HUDEP-2 (cell line): ENCODE measurements around the gene EDRF1.

Experiments
- DNase-seq, 76 experiments: peaks; one replicate each; lab custom pipeline; 2025; ENCODE audit not compliant: unreplicated experiment in 76 of 76; lab: John Stamatoyannopoulos, UW

EDRF1 gene

DNA sequence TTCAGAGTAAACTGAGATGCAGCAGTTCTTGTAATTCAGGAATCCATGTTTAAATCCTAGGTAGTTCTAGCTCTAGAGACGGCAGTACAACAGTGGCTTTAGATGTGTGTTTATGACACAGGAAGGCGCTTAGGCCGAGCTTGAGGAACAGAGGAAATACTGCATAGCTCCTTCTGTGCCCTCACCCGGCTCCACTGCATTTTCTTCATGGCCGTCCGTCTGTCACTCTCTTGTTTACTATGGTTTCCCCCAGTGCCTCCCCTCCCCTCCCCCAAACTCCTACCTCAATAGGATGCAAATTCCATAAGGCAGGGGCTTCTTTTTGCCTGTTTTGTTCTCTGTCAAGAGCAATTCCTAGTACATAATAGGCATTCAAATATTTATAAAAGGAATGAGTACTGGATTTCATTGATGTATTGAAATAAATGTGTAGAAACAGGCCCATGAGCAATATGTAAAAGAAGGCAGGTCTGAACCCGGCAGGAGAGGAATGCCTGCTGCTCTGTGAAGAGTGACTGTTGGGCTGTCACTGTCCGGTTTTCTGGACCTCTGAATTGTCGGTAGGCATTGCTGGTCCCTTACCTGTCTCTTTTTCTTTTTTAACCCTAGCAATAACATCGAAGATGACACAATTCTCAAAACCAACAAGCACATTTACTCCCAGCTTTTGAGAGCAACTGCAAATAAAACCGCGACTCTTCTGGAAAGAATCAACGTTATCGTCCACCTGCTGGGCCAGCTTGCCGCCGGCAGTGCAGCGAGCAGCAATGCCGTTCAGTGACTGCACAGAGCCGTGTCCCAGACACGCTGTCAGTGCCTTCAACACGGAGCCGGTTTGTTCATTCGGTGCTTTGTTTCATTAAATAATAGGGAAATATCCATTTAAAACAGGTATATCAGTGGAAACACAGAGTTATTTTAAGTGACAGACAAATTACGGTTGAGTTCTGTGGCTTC, 43.5 kb downstream of the EDRF1 start:
- no peak for DNase-seq

DNA sequence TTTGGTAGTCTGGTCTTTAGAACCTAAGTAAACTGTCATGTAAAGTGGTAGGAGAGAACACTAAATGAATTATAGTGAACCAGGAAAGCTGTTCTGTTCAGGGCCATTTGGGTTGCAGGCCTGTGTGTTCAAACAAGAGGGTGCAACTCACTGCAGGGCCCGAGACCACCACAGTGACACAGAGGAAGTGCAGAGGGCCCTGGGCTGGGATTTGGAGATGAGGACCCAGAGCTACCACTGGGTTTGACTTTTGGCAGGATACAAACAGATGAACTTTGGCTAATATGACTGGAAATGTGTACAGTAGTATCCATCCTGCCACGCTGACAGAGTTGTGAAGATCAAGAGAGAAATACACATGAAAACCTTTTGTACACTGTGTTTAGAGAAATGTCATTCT, 46.3 kb downstream of the EDRF1 start:
- no peak for DNase-seq

- DNase-seq = no peak
Measured at GRCh38 chr10:125766511-125766910, 47.0 kb downstream of the EDRF1 start.

GRCh38 chr10:125768219-125768855, 48.8 kb downstream of the EDRF1 start:
- DNase-seq = no peak

DNA sequence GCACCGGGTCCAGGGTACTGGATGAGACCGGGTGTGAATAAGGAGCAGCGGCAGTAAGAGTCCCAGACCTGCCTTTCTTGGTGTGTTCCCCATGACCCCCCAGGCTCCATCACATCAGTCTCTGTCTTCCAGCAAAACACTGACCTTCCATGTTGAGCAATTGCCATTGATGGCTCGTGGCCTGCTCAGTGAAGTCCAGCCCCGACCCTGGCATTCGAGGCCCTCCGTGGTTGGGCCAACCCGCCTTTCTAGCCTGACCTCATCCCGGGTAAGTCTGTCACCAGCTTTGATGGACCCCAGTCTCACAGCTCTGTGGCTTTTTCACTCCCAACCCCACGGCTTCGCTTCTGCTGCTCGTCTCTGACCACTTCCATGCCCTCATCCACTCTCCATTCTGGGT, 49.7 kb downstream of the EDRF1 start:
- DNase-seq = no peak

DNA sequence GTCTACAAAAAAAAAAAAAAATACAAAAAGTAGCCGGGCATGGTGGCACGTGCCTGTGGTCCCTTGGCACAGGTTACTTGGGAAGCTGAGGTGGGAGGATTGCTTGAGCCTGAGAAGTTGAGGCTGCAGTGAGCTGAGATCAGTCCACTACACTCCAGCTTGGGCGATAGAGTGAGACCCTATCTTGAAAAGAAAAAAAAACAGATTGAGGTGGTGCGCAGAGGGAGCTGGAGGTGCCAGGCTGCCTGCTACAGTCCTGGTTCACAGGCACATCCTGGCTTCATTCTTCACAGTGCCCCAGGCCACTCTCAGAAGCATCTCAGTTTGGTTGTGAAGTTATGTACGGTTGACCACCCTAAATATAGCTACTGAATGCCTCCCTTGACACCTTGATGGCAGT, 51.3 kb downstream of the EDRF1 start:
- no peak for DNase-seq

DNA sequence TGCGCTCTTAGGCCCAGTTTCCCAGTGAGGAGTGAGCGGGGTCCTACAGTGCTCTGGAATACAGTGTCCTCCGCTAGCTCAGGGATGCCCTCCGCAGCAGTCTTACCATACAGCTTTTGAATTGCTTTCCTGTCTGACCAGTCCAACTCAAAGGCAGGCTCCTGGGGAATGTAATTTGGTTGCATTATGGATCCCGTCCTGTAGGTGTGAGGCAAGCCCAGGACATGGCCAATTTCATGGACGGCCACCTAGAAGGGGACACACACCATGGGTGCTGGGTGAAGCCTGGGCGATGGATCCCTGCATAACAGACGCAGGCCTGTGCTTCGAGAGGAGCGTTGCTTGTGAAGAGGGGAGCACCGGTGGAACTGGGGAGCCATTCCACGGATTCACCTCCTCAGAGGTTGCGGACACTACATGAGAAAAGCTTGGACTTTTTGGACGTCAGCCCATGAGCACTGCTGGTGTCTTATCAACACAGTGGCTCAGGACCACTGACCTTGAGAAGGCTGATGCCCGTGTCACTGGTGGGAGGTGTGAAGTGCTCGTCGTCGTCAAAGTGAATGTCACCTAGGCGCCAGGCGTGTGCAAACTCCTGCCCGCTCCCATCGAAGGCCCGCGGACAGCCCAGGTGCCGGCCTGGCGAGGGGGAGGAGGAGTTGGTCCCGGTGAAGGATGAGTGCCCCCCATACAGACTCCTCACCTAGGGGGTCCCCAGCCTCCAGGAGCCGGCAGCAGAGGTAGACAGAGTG, 52.8 kb downstream of the EDRF1 start:
- DNase-seq = no peak

GRCh38 chr10:125772864-125773180, 53.3 kb downstream of the EDRF1 start:
- DNase-seq = no peak

DNA sequence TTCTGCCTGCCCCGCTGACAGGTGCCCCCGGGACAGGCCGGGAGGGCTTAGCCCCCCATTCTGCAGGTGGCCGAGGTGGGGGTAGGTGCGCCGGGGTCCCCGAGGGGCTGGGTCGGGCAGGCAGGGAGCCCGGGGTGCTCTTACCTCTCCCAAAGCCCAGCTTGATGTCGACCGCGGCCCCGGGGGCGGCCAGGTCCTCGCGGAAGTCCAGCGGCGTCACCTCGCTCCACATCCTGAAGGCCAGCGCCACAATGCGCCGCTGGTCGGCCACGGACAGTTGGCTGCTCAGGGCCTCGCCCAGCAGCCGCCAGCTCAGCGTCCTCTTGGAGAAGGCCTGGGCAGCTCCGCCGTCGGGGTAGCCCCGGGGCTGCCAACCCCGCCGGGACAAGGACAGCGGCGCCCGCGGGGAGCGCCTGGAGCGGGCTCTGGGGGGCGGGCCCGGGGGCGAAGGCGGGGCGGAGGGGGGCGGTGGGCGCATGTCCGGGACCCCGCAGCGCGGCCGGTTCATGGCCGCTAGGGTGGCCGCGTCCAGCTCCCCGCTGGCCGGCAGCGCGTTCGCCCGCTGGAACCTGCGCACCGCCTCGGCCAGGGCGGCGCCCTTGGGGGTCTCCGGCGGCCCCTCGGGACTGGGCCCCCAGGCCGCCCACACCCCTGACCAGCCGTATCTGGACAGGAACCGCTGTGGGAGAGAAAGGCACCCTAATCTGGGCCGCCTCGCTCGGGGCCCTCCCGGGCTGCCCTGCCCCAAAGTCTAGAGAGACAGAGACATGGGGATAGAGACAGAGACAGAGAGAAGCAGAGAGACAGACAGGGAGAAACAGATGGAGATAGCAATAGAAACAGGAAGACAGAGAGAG, 54.4 kb downstream of the EDRF1 start:
- DNase-seq = no peak

DNA sequence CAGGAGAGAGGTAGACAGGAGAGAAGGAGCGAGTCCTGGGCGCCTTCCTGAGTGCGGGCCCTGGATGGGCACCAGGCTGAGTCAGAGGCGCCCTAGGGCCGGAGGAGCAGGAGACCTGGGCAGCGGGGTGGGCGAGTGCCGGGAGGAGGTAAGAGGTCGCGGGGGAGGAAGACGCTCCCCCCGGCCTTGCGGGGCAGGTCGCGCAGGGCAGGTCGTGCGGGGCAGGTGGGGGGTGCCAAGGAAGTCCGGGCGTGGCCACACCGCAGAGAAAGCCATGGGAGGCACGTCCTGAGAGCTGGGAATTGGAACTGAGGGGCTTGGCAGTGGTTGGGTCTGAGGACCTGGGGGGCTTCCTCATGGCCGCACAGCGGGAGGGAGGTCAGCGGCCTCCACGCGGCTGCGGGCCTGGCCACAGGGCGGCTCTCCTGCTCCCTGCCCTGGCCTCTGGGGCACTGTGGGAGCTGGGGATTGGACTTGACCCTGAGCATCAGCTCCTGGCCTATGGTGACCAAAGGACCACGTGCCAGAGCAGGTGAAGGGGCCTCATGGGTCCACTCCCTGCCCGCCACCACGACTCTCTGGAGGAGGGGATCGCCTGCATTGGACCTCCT, 55.2 kb downstream of the EDRF1 start:
- no peak for DNase-seq

GRCh38 chr10:125775491-125776106, 56.1 kb downstream of the EDRF1 start, which contains the start of gene MMP21:
TSS of gene MMP21 (minus strand) at chr10:125775821. CDS start at chr10:125775821, 0 bp downstream.
- DNase-seq = no peak

DNA sequence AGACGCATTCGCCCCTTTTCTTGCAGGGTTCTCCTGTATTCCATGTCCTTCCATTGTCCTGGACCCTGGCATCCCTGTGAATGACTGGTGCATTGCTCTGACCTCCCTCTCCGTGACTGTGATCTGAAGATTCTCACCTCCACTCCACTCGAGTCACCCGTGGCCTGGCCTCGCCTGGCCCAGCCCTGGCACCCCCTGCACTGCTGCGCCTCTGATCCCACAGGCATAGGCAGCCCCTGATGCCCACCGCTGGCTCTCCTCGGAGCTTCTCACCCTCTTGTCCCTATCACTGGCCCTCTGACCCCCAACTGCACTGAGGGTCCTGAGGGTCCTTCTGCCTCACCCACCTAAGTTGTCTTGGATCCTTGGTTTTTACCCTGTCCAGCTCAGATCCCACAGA, 58.3 kb downstream of the EDRF1 start:
- no peak for DNase-seq

- DNase-seq = no peak
Measured at GRCh38 chr10:125778556-125778955, 59.0 kb downstream of the EDRF1 start.

DNA sequence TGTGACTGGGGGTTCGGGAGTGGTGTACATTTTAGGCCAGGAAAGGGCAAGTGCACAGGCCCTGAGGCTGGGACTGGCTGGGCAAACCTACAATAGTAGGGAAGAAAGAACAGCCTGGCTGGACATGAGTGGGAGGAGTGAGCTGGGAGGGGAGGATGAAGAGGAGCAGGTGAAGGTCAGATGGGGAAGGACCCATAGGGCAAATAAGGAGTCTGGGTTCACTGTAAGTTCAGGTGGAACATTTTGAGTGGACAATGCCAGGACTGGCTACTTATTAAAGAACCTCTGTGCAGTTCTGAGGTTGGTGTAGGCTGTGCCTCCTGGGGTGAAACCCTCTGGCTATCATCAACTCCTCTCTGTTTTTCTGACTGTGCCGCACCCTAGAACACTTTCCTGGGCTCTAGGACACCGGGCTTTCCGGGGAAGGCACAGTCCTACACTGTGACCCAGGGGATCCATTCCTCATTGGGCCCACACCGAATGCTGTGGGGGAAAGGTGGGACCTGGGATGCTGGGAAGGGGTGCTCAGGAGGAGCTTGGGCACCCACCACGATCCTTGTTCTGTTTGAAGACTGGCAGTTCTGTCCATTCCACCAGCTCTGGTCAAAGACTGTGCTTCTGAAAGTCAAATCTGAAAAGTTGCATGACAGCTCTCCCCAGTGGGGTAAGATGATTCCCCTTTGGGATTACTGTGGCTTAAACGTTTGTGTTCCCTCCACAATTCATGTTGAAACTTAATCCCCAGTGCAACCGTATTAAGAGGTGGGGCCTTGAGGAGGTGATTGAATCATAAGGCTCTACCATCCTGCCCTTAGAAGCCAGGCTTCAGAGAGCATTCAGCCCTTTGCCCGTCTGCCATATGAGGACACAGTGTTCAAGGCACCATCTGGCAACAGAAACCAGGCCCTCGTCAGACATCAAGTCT, 60.2 kb downstream of the EDRF1 start:
- DNase-seq = no peak

DNA sequence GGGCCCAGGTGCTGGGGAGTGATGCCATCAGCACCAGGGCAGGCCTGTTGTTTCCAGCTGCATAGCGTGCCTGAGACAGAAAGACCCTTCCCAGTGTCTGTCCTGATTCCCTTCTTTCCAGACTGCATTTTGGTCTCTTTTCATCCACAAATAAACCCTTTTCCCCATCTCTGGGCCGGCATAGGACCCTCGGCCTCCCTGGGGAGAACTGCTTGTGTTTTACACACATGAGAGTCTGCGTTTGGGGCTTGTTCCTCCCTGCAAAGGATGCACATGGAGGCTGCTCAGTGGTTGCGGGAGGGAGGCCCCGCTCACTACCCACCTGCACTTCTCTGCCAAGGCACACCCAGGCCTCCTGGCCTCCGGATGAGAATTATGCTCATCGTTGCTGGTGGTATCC, 61.9 kb downstream of the EDRF1 start:
- DNase-seq = no peak

GRCh38 chr10:125782054-125782453, 62.5 kb downstream of the EDRF1 start:
- DNase-seq = no peak

- DNase-seq = peak in 1 of 76 experiments; percentile 16
Measured at GRCh38 chr10:125782616-125783015, 63.1 kb downstream of the EDRF1 start.

- no peak for DNase-seq
Measured at GRCh38 chr10:125783408-125783807, 63.9 kb downstream of the EDRF1 start.

DNA sequence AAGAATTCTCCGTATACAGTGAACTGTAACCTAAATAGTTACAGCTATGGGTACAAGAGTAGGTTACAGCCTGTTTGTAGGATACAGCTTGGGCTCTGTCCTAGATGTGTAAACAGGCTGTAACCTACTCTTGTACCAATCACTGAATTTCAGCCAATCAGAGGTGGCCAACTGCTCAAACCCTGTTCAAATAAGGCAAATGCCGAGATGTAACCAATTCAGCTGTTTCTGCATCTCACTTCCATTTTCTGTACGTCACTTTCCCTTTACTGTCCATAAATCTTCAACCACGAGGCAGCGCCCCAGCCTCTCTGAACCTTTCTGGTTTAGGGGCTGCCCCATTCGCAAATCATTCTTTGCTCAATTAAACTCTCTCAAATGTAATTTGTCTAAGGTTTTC, 64.4 kb downstream of the EDRF1 start:
- no peak for DNase-seq
